ENCODE measurements around the gene ELF5. TPM values are rescaled to one million over a fixed set of nuclear protein-coding genes. Genes with fewer than 3 reads are reported as not detected.

ELF5 gene
- total RNA-seq, 2 donors from 2014 or later, result not detected

- H3K27ac Mint-ChIP-seq, result no peak overlapping the region
- H3K4me1 Mint-ChIP-seq (ENCODE audit: low read depth), result no peaks in the 10 kb centered on the region
- peaks cover 8% of the 10 kb centered on the region for H3K27me3 Mint-ChIP-seq (ENCODE audit: low read depth)
- H3K4me3 Mint-ChIP-seq, result no peak overlapping the region
- no peaks in the 10 kb centered on the region for H3K36me3 Mint-ChIP-seq (ENCODE audit: insufficient read depth in 2 of 2)
- no peak for ATAC-seq (replicated peaks in 1 of 2)
- H3K9me3 Mint-ChIP-seq, result no peaks in the 10 kb centered on the region
- DNase-seq, result no peak
Measured at GRCh38 chr11:34432822-34433221, 80.8 kb downstream of the ELF5 start.

- Mint-ChIP-seq H3K4me3 (no peak overlapping the region), H3K9me3 (no peaks in the 10 kb centered on the region), H3K4me1 (ENCODE audit: low read depth) (no peaks in the 10 kb centered on the region)
Measured at GRCh38 chr11:34431979-34432378, 81.6 kb downstream of the ELF5 start.

More at GRCh38 chr11:34431979-34432378, 81.6 kb downstream of the ELF5 start:
- no peak for DNase-seq
- Mint-ChIP-seq H3K27me3 (ENCODE audit: low read depth) (peaks cover 8% of the 10 kb centered on the region), H3K36me3 (ENCODE audit: insufficient read depth in 2 of 2) (no peaks in the 10 kb centered on the region), H3K27ac (no peak overlapping the region)
- no peak for ATAC-seq (replicated peaks in 1 of 2)

Other genes starting within 250 kb of the ELF5 start
- 1 to 10 TPM; 2.2 to 5.6 TPM for gene ABTB2, start 155.8 kb downstream of the ELF5 start, total RNA-seq
- gene CAT, start 74.9 kb downstream of the ELF5 start, total RNA-seq, result 10 to 100 TPM; 26.2 to 36.0 TPM
- gene EHF, start 107.3 kb upstream of the ELF5 start, total RNA-seq, result not detected

All from activated T-cell treated with anti-CD3 and anti-CD28 coated beads, Interleukin-2, amount 50 U/mL, for 72 hours (primary cell).